ENCODE data around the gene TNFRSF4. TPM values are rescaled to one million over a fixed set of nuclear protein-coding genes. Genes with fewer than 3 reads are reported as not detected.

Gene TNFRSF4
- total and polyA plus RNA-seq, 2 of the 8 experiments (the other 6 are each of a cell fraction or from before 2014, with no cell fraction given) = 0.06 TPM; not detected in 1

DNA sequence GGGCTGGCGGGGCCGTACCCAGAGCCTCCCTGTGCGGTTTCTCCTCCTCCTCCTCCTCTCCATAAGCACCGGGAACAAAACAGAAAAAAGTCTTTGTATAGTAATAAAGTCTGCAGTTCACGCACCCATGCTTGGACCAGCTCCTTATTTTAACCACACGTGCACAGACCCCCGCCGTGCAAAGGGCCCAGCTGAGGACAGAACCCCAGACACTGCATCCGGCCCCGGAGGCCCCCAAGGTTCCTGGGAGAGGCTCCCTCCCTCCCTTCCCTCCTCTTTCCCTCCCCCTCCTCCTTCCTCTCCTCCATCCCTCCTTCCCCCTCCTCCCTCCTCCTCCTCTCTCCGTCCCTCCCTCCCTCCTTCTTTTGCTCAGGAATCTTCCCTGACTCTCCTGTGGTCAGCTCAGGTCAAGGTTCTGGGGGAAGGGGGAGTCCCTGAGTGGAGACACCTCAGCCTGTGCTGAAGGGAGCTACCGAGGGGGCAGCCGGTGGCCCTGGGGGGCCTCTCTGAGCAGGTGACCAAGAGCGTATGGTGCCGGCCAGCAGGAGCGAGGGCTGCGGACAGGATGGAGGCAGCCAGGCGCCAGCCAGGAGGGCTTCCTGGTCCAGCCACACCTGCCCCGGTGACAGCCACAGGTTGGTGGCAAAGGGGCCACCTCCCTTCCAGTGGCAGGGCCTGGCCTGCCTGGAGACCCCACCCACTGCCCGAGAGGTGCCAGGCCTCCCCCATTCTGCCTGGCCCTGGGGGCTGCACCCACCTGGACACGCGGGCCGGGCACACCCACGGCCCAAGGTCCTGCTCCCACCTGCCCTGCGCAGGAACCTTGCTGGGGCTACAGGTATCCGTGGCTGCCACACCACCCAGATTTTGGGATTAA lies 43.5 kb downstream of the TNFRSF4 start (continued):
- no peak for TF ChIP-seq RAD21 (IDR thresholded peaks at IDR 0.05 in 1 of 2, conservative IDR thresholded peaks at IDR 0.05 in 1 of 2; ENCODE audit: low read depth in 2 of 2, low read length in 2 of 2)
- TF ChIP-seq EGR1 (IDR thresholded peaks at IDR 0.05; ENCODE audit: borderline replicate concordance, low read depth, low read length) = no peak
- TF ChIP-seq RFX5 (IDR thresholded peaks at IDR 0.05; ENCODE audit: borderline replicate concordance, low read depth, low read length) = no peak
- TF ChIP-seq, protein P1, sequence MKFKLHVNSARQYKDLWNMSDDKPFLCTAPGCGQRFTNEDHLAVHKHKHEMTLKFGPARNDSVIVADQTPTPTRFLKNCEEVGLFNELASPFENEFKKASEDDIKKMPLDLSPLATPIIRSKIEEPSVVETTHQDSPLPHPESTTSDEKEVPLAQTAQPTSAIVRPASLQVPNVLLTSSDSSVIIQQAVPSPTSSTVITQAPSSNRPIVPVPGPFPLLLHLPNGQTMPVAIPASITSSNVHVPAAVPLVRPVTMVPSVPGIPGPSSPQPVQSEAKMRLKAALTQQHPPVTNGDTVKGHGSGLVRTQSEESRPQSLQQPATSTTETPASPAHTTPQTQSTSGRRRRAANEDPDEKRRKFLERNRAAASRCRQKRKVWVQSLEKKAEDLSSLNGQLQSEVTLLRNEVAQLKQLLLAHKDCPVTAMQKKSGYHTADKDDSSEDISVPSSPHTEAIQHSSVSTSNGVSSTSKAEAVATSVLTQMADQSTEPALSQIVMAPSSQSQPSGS (IDR thresholded peaks at IDR 0.05; ENCODE audit: low read length) = no peak
